ENCODE measurements around the gene NR1D1.
A peak's percentile ranks its signal among the peaks of the same experiment; 100 is the strongest.

Gene NR1D1

GRCh38 chr17:40121181-40122135 lies 21.1 kb upstream of the NR1D1 start, which contains the start of gene MSL1:
Gene MSL1, plus strand, starts transcription at chr17:40121971. Its CDS starts 642 bp downstream, at chr17:40122613.
- 0 out of 2 replicates have a peak, but pooled peaks cover 4% of the 10 kb centered on the region for H3K36me3 ChIP-seq (ENCODE audit: insufficient read depth)
- no peak for TF ChIP-seq CTCF (conservative IDR thresholded peaks at IDR 0.05; ENCODE audit: low read depth, low read length)
- H3K27ac ChIP-seq = peak within 1 kb of the TSS; percentile 69
- H4K20me1 ChIP-seq (ENCODE audit: insufficient read depth) = peaks cover 13% of the 10 kb centered on the region
- H3K4me3 ChIP-seq (IDR thresholded peaks at IDR 0.05; ENCODE audit: insufficient read depth, low read depth, low read length) = peak within 1 kb of the TSS; percentile 69
- peaks cover 53% of the 10 kb centered on the region for H3K79me2 ChIP-seq (ENCODE audit: insufficient read depth, low read depth)
- peak within 1 kb of the TSS; percentile 83 for H2AFZ ChIP-seq (ENCODE audit: low read depth)
- H3K27me3 ChIP-seq (ENCODE audit: insufficient read depth, low read depth) = no peaks in the 10 kb centered on the region
- peak within 1 kb of the TSS; percentile 91 for H3K9ac ChIP-seq
- H3K4me2 ChIP-seq = peak within 1 kb of the TSS; percentile 99
- peaks cover 32% of the 10 kb centered on the region for H3K4me1 ChIP-seq (ENCODE audit: low read depth, poor library complexity, severe bottlenecking)

- H3K27ac ChIP-seq = no peak overlapping the region
- no peak overlapping the region for H3K4me2 ChIP-seq
These were observed 14.7 kb upstream of the NR1D1 start for GRCh38 chr17:40115101-40115436.

GRCh38 chr17:40113907-40114245 lies 13.5 kb upstream of the NR1D1 start:
- H3K9ac ChIP-seq = peak overlapping the region; percentile 44; the same call in 1 of the 2 replicates
- no peaks in the 10 kb centered on the region for H3K27me3 ChIP-seq (ENCODE audit: insufficient read depth, low read depth)
- peak overlapping the region; percentile 44 for H3K4me2 ChIP-seq
- no peaks in the 10 kb centered on the region for H3K79me2 ChIP-seq (ENCODE audit: insufficient read depth, low read depth)
- no peaks in the 10 kb centered on the region for H3K36me3 ChIP-seq (ENCODE audit: insufficient read depth)
- no peaks in the 10 kb centered on the region for H4K20me1 ChIP-seq (ENCODE audit: insufficient read depth)
- TF ChIP-seq CTCF (conservative IDR thresholded peaks at IDR 0.05; ENCODE audit: low read depth, low read length) = no peak
- H3K27ac ChIP-seq = peak overlapping the region; percentile 59
- peaks cover 56% of the 10 kb centered on the region for H3K4me1 ChIP-seq (ENCODE audit: low read depth, poor library complexity, severe bottlenecking)
- peak overlapping the region; percentile 48; the same call in 1 of the 2 replicates for H2AFZ ChIP-seq (ENCODE audit: low read depth)
- no peak overlapping the region for H3K4me3 ChIP-seq (IDR thresholded peaks at IDR 0.05; ENCODE audit: insufficient read depth, low read depth, low read length)

More at GRCh38 chr17:40115101-40115436, 14.7 kb upstream of the NR1D1 start:
- no peaks in the 10 kb centered on the region for H3K27me3 ChIP-seq (ENCODE audit: insufficient read depth, low read depth)
- no peak overlapping the region for H3K4me3 ChIP-seq (IDR thresholded peaks at IDR 0.05; ENCODE audit: insufficient read depth, low read depth, low read length)
- H3K79me2 ChIP-seq (ENCODE audit: insufficient read depth, low read depth) = no peaks in the 10 kb centered on the region
- no peak overlapping the region for H3K9ac ChIP-seq
- peaks cover 51% of the 10 kb centered on the region for H3K4me1 ChIP-seq (ENCODE audit: low read depth, poor library complexity, severe bottlenecking)
- H3K36me3 ChIP-seq (ENCODE audit: insufficient read depth) = no peaks in the 10 kb centered on the region
- no peaks in the 10 kb centered on the region for H4K20me1 ChIP-seq (ENCODE audit: insufficient read depth)
- no peak overlapping the region for H2AFZ ChIP-seq (ENCODE audit: low read depth)
- no peak for TF ChIP-seq CTCF (conservative IDR thresholded peaks at IDR 0.05; ENCODE audit: low read depth, low read length)

- peak overlapping the region; percentile 48; the same call in 1 of the 2 replicates for H2AFZ ChIP-seq (ENCODE audit: low read depth)
- peak overlapping the region; percentile 44 for H3K4me2 ChIP-seq
- TF ChIP-seq CTCF (conservative IDR thresholded peaks at IDR 0.05; ENCODE audit: low read depth, low read length) = peak; percentile 90
These were observed 12.9 kb upstream of the NR1D1 start for GRCh38 chr17:40113110-40113906.

More at GRCh38 chr17:40113110-40113906, 12.9 kb upstream of the NR1D1 start:
- H3K36me3 ChIP-seq (ENCODE audit: insufficient read depth) = no peaks in the 10 kb centered on the region
- no peaks in the 10 kb centered on the region for H3K79me2 ChIP-seq (ENCODE audit: insufficient read depth, low read depth)
- H3K27me3 ChIP-seq (ENCODE audit: insufficient read depth, low read depth) = no peaks in the 10 kb centered on the region
- no peak overlapping the region for H3K4me3 ChIP-seq (IDR thresholded peaks at IDR 0.05; ENCODE audit: insufficient read depth, low read depth, low read length)
- peak overlapping the region; percentile 59 for H3K27ac ChIP-seq
- peak overlapping the region; percentile 44; the same call in 1 of the 2 replicates for H3K9ac ChIP-seq
- peaks cover 56% of the 10 kb centered on the region for H3K4me1 ChIP-seq (ENCODE audit: low read depth, poor library complexity, severe bottlenecking)
- H4K20me1 ChIP-seq (ENCODE audit: insufficient read depth) = no peaks in the 10 kb centered on the region

All from KMS-11 (cell line).